Gastrocnemius medialis (tissue), 4 donors: ENCODE measurements around the gene SUMO2.

Experiments
- POLR2A ChIP-seq, 2 donors: fragments of 450-650 bp; IDR thresholded peaks; one replicate each; pipeline ENCODE4 v1.6.1; 2017; ENCODE audit warnings: antibody characterized with exemption in 2 of 2, mild to moderate bottlenecking in 2 of 2, moderate library complexity in 2 of 2
- TF ChIP-seq, protein P1 (sequence below), 5 experiments: fragments of 450-650 bp in 3 of 5; fragments of 200-600 bp in 2 of 5; sonication (generic) in 2 of 5; IDR thresholded peaks in 4 of 5; conservative IDR thresholded peaks in 1 of 5; 1 replicate in 4 of 5; 2 replicates in 1 of 5; pipeline ENCODE4 v1.5.1; 2016 to 2019; ENCODE audit warnings: antibody characterized with exemption in 5 of 5, mild to moderate bottlenecking in 3 of 5, moderate library complexity in 3 of 5

DNA sequence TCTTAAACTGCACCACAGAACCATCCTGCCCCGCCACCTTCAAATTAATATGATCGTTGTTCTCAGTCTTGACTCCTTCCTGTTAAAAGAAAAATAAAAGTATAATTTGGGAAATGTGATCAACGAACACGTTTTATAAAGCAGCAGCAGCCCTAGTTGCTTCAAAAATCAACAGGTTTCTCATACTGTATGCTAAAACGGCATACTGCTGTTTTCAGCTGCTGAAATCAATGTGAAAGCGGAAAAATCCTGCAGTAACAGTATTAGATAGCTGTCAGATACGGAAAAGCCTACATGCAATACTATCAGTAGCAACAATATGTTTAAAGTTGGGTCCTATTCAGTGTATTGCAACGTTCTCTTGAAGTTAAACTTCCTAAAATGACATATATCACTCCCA, 1.6 kb downstream of the SUMO2 start:
- TF ChIP-seq, protein P1, sequence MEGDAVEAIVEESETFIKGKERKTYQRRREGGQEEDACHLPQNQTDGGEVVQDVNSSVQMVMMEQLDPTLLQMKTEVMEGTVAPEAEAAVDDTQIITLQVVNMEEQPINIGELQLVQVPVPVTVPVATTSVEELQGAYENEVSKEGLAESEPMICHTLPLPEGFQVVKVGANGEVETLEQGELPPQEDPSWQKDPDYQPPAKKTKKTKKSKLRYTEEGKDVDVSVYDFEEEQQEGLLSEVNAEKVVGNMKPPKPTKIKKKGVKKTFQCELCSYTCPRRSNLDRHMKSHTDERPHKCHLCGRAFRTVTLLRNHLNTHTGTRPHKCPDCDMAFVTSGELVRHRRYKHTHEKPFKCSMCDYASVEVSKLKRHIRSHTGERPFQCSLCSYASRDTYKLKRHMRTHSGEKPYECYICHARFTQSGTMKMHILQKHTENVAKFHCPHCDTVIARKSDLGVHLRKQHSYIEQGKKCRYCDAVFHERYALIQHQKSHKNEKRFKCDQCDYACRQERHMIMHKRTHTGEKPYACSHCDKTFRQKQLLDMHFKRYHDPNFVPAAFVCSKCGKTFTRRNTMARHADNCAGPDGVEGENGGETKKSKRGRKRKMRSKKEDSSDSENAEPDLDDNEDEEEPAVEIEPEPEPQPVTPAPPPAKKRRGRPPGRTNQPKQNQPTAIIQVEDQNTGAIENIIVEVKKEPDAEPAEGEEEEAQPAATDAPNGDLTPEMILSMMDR (IDR thresholded peaks at IDR 0.05 in 4 of 5, conservative IDR thresholded peaks at IDR 0.05 in 1 of 5), result no peak
- no peak for TF ChIP-seq POLR2A (IDR thresholded peaks at IDR 0.05)
